Measurements from ENCODE around the gene MYL9. TPM values are rescaled to one million over a fixed set of nuclear protein-coding genes. Genes with fewer than 3 reads are reported as not detected.

MYL9 gene
- total and polyA plus RNA-seq, 8 donors: 9.9 to 122 (median 31.7) TPM

DNA sequence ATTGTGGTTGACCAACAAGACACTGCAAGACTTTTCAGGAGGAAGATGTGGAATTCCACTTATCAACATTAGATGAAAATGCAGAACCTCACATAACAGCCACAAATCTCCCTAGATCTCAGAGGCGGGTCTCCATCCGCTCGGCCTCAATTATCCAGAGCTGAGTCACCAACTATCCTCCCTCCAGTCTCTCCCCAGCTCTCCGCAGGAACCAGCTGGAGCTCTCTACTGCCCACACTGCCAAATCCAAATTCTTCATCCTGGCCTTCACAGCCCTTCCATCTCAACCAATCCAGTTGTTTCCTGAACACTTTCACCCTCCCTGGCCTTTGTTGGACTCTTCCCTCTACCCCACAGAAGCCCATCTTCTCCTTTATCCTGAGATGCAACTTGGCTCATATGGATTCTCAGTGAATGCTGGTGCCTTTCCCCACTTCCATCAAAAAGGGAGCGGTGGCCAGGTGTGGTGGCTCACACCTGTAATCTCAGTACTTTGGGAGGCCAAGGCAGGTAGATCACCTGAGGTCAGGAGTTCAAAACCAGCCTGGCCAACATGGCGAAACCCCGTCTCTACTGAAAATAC is 28.6 kb downstream of the MYL9 start:
- DNase-seq (no peak), ATAC-seq (no peak), FAIRE-seq (no peak)
- no peak for TF ChIP-seq CTCF (IDR thresholded peaks at IDR 0.05)
- H3K36me3 ChIP-seq: no peaks in the 10 kb centered on the region
- intact Hi-C loops (cut with DNase I): no loop called here
- no peak overlapping the region for H3K4me3 ChIP-seq
- no peak overlapping the region for H3K27ac ChIP-seq
- H3K4me1 ChIP-seq: no peaks in the 10 kb centered on the region
- H3K9me3 ChIP-seq: no peaks in the 10 kb centered on the region
- no peaks in the 10 kb centered on the region for H3K27me3 ChIP-seq
- WGBS, 2 donors: 83 to 92% methylated on average over 7 of the region's 7 CpGs

DNA sequence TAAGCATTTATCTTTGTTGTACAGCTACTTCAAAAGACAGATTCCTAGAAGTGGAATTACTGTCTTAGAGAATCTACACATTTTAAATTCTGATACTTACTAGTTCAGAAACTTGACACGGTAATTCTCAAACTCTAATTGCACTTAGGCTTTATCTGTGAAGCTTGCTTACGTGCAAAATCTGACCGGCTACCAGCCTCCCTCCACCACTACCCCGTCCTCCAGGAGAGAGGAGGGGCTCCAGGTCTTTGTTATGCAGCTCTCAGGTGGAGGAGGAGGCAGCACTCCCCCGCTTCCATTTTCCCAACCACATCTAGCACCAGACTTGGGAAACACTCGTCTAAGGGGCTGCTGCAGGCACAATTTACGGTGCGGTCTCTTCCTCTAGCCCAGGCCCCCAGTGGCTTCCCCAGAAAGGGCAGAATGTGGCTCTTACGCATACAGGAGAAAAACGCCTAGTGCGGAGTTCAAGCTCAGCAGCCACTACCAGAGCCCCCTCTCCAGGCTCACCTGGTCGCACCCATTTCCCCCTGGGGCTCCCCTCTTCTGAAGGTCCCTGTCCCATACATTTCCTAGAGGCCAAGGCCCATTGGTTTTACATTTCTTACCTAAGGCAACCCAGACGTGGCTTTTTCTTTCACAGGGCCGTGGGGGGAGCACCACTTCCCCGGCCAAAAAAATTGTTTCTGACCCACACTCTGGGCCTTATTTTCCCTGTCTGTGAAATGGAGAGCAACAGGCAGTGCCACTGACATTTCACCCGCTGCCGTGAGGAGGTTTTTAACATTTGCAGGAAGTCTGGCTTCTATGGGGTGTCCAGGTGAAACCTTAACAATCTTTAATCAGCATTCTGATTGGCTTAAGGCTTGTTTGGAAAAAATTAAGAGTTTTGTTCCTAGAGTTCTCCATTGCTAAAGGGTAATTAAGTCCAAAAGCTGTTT is 30.5 kb downstream of the MYL9 start:
- intact Hi-C loops (cut with DNase I): no loop called here
- Histone ChIP-seq H3K27me3 (no peaks in the 10 kb centered on the region), H3K4me3 (no peak overlapping the region), H3K27ac (peak overlapping the region; percentile 89 to 93 (median 90)), H3K9me3 (no peaks in the 10 kb centered on the region), H3K36me3 (no peaks in the 10 kb centered on the region), H3K4me1 (peaks cover 6% of the 10 kb centered on the region in 3 donors)
- no peak for TF ChIP-seq CTCF (IDR thresholded peaks at IDR 0.05)
- ATAC-seq (no peak), FAIRE-seq (no peak), DNase-seq (no peak)
- 69 to 70% methylated on average over 17 of the region's 17 CpGs for WGBS, 2 donors

DNA sequence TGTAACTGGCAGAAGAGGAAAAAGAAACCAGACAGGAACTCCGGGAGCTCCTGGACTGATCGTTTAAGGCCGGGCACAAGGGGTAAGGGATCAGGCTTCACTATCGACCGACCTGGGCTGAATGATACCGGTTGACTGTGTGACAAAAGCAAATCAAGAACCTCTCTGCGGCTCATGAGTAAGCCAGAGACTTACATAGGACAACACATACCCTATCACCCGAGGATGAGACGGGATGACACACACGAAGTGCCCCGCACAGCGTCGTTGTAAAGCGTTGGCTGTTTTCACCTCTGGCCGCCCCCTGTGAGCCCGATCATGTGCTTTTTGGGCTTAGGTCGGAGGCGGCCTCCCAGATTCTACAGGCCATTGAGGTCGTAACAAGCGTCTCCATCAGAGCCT is 31.4 kb downstream of the MYL9 start:
- TF ChIP-seq CTCF (IDR thresholded peaks at IDR 0.05): no peak
- ATAC-seq (peak; percentile 12 to 33 (median 20)), FAIRE-seq (no peak), DNase-seq (peak in 2 of 6 donors; percentile 25 to 30)
- Histone ChIP-seq H3K36me3 (no peaks in the 10 kb centered on the region), H3K27me3 (no peaks in the 10 kb centered on the region), H3K27ac (peak overlapping the region; percentile 89 to 93 (median 90)), H3K9me3 (no peaks in the 10 kb centered on the region), H3K4me1 (peaks cover 6% of the 10 kb centered on the region in 3 donors), H3K4me3 (peak overlapping the region; percentile 63 to 84 (median 82))
- intact Hi-C loops (cut with DNase I): no loop called here
- 19 to 26% methylated on average over 20 of the region's 20 CpGs for WGBS, 2 donors

DNA sequence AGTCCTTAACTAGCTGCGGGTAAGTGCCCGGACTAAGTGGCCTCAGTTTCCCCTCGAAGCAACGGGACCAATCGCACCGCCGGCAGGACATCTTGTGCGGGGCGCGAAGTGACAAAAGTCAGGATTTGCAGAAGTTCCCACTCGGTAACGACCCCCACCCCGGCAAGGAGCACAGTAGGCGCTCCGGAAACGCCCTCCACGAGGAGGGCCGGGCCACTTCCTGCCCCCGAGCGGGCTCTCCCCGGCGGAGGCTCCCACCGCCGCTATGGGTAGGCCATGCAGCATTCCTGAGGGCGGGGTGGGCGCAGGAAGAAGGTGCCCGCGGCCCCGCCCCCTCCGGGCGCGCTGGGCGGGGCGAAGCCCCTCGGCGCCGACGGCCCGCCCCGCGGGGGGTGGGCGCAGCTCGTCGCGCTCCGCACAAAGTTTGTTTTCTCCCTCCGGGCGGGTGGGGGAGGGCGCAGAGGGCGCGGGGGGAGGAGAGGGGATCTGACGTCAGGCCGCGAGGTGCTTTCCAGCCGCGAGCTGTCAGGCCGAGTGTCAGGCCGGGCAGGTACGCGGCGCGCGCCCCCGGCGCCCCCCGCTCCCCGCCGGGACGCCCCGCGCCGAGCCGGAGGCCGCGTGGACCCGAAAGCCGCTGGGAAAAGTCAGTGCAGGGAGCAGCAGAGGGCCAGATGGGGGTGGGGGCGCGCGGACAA is 31.9 kb downstream of the MYL9 start, which contains the start of gene TGIF2:
TSS of gene TGIF2 (plus strand) at position 495 of the 695 bp plus-strand sequence. CDS start 5,178 bp downstream, outside the sequence.
- TF ChIP-seq CTCF (IDR thresholded peaks at IDR 0.05): no peak
- ATAC-seq (peak; percentile 71 to 86 (median 84)), DNase-seq (peak; percentile 82 to 90 (median 85)), FAIRE-seq (no peak)
- Histone ChIP-seq H3K36me3 (no peaks in the 10 kb centered on the region), H3K27ac (peak within 1 kb of the TSS; percentile 89 to 93 (median 90)), H3K4me1 (peaks cover 6% of the 10 kb centered on the region in 3 donors), H3K4me3 (peak within 1 kb of the TSS; percentile 63 to 84 (median 82)), H3K9me3 (no peaks in the 10 kb centered on the region), H3K27me3 (no peaks in the 10 kb centered on the region)
- 5 to 8% methylated on average over 51 to 80 of the region's 80 CpGs for WGBS, 2 donors
- intact Hi-C loops (cut with DNase I): no loop called here
